Common myeloid progenitor, CD34-positive (primary cell): Measurements from ENCODE around the gene CPNE6.

Experiments
- CTCF ChIA-PET: fragments of 350-600 bp; sonication (Branson Sonifier 250); formaldehyde crosslinking; loops from one replicate; lab custom pipeline; 2021; ENCODE audit warnings: antibody characterized with exemption; lab: Charles Lee
- POLR2A ChIA-PET: fragments of 350-600 bp; sonication (Branson Sonifier 250); formaldehyde crosslinking; loops from one replicate; lab custom pipeline; 2021; ENCODE audit warnings: antibody characterized with exemption; lab: Charles Lee
- DNase-seq, 3 donors: peaks; one replicate each; pipeline versions ENCODE4 v3.0.0 to v3.0.0-alpha.2; 2013
- H3K27ac ChIP-seq, 2 experiments: 1 replicate in 1 of 2; 2 replicates in 1 of 2; pipeline ENCODE4 v1.7.0; 2013; ENCODE audit warnings: inconsistent platforms in 2 of 2, low read length in 2 of 2, mild to moderate bottlenecking in 2 of 2, low read depth in 1 of 2, moderate library complexity in 1 of 2; ENCODE audit not compliant: severe bottlenecking in 2 of 2, insufficient read depth in 1 of 2, poor library complexity in 1 of 2
- H3K27me3 ChIP-seq, 5 experiments: replicated peaks in 2 of 5; 1 replicate in 3 of 5; 2 replicates in 2 of 5; pipeline versions ENCODE4 v1.6.1 to v1.7.0; 2013; ENCODE audit warnings: low read length in 4 of 5, mild to moderate bottlenecking in 2 of 5, moderate library complexity in 2 of 5, inconsistent platforms in 1 of 5; ENCODE audit not compliant: insufficient read depth in 5 of 5, control insufficient read depth in 4 of 5
- H3K36me3 ChIP-seq, 4 experiments: 1 replicate in 2 of 4; 2 replicates in 2 of 4; pipeline versions ENCODE4 v1.6.1 to v1.7.0; 2013; ENCODE audit warnings: low read length in 3 of 4, control low read depth in 1 of 4, mild to moderate bottlenecking in 1 of 4; ENCODE audit not compliant: control insufficient read depth in 4 of 4, insufficient read depth in 4 of 4
- H3K4me1 ChIP-seq, 4 experiments: 1 replicate in 3 of 4; 2 replicates in 1 of 4; pipeline versions ENCODE4 v1.6.1 to v1.7.1; 2013; ENCODE audit warnings: low read length in 3 of 4, mild to moderate bottlenecking in 3 of 4, control low read depth in 1 of 4, inconsistent platforms in 1 of 4, moderate library complexity in 1 of 4; ENCODE audit not compliant: control insufficient read depth in 4 of 4, insufficient read depth in 4 of 4; ENCODE audit errors: control extremely low read depth in 1 of 4
- H3K4me3 ChIP-seq, 7 experiments: 1 replicate in 4 of 7; 2 replicates in 3 of 7; pipeline versions ENCODE4 v1.5.1 to v1.7.0; 2013; ENCODE audit warnings: mild to moderate bottlenecking in 7 of 7, low read length in 6 of 7, moderate library complexity in 6 of 7, inconsistent platforms in 2 of 7, low read depth in 2 of 7, control low read depth in 1 of 7; ENCODE audit not compliant: insufficient read depth in 4 of 7, control insufficient read depth in 1 of 7; ENCODE audit errors: extremely low read depth in 1 of 7
- H3K9me3 ChIP-seq, 5 experiments: 1 replicate in 4 of 5; 2 replicates in 1 of 5; pipeline versions ENCODE4 v1.6.1 to v1.7.1; 2013; ENCODE audit warnings: low read length in 4 of 5, mild to moderate bottlenecking in 2 of 5, inconsistent platforms in 1 of 5, low read depth in 1 of 5, moderate library complexity in 1 of 5; ENCODE audit not compliant: control insufficient read depth in 4 of 5, insufficient read depth in 2 of 5; ENCODE audit errors: control extremely low read depth in 1 of 5
- WGBS: methylation state at CpG from one replicate; pipeline ENCODE4 v1.1.5; 2013; ENCODE audit not compliant: insufficient coverage; 5-methylcytosine and 5-hydroxymethylcytosine counted together

Gene CPNE6

GRCh38 chr14:24079491-24080141 lies 8.3 kb downstream of the CPNE6 start:
- CTCF ChIA-PET = interaction anchor here (0.6 to 5.8 kb wide), 10 partner anchors 9 to 65 kb away, joined by 3 to 64 read pairs (median 8); partner anchors contain the start of genes CARMIL3 and PCK2
- H3K27ac ChIP-seq = no peak overlapping the region
- peaks cover 7 to 27% (median 26%) of the 10 kb centered on the region in 4 experiments for H3K4me1 ChIP-seq
- DNase-seq = peak; percentile 55 to 92 (median 88)
- H3K36me3 ChIP-seq = no peaks in the 10 kb centered on the region
- H3K4me3 ChIP-seq = no peak overlapping the region
- peaks cover 0 to 12% (median 7%) of the 10 kb centered on the region in 5 experiments for H3K27me3 ChIP-seq
- no peaks in the 10 kb centered on the region for H3K9me3 ChIP-seq
- POLR2A ChIA-PET = interaction anchor here (0.9 to 1.9 kb wide), 2 partner anchors 9 to 23 kb away, joined by 3 to 7 read pairs; partner anchors contain the start of gene CPNE6
- WGBS = 87% methylated on average over 8 of the region's 9 CpGs

- H3K4me1 ChIP-seq = peaks cover 7 to 27% (median 26%) of the 10 kb centered on the region in 4 experiments
- CTCF ChIA-PET = interaction anchor here (0.8 to 5.8 kb wide), 10 partner anchors 8 to 66 kb away, joined by 3 to 64 read pairs (median 8); partner anchors contain the start of genes CARMIL3 and PCK2
- no peak for DNase-seq
These were observed 8.8 kb downstream of the CPNE6 start for GRCh38 chr14:24080142-24080530.

GRCh38 chr14:24080888-24081738 lies 9.8 kb downstream of the CPNE6 start:
- peak overlapping the region; percentile 60 to 81 (median 67) for H3K4me3 ChIP-seq
- no peak overlapping the region for H3K27ac ChIP-seq
- peak; percentile 43 to 84 (median 80) for DNase-seq
- H3K4me1 ChIP-seq = peaks cover 7 to 27% (median 26%) of the 10 kb centered on the region in 4 experiments
- peaks cover 0 to 12% (median 7%) of the 10 kb centered on the region in 5 experiments for H3K27me3 ChIP-seq
- no peaks in the 10 kb centered on the region for H3K36me3 ChIP-seq
- under 1% methylated on average over 60 of the region's 74 CpGs for WGBS
- CTCF ChIA-PET = interaction anchor here (0.9 to 5.8 kb wide), 13 partner anchors 12 to 31 kb away, joined by 3 to 64 read pairs (median 5); partner anchors contain the start of genes CARMIL3 and PCK2
- H3K9me3 ChIP-seq = no peaks in the 10 kb centered on the region
- POLR2A ChIA-PET = interaction anchor here (0.6 to 1.9 kb wide), 5 partner anchors 8 to 33 kb away, joined by 3 to 7 read pairs (median 3); partner anchors contain the start of genes DCAF11 and NRL

More at GRCh38 chr14:24080142-24080530, 8.8 kb downstream of the CPNE6 start:
- no peak overlapping the region for H3K27ac ChIP-seq
- H3K27me3 ChIP-seq = peaks cover 0 to 12% (median 7%) of the 10 kb centered on the region in 5 experiments
- WGBS = 79% methylated on average over 6 of the region's 6 CpGs
- POLR2A ChIA-PET = interaction anchor here (0.7 to 1.9 kb wide), 3 partner anchors 9 to 34 kb away, joined by 3 to 7 read pairs (median 3); partner anchors contain the start of genes DCAF11 and NRL
- peak overlapping the region in 1 of 7 experiments; percentile 80 for H3K4me3 ChIP-seq
- H3K36me3 ChIP-seq = no peaks in the 10 kb centered on the region
- H3K9me3 ChIP-seq = no peaks in the 10 kb centered on the region

GRCh38 chr14:24081739-24082211 lies 10.4 kb downstream of the CPNE6 start:
- ChIA-PET CTCF (interaction anchor here (0.9 to 5.8 kb wide), 9 partner anchors 7 to 32 kb away, joined by 3 to 64 read pairs (median 4); partner anchors contain the start of gene PCK2), POLR2A (interaction anchor here (1.3 kb wide), 1 partner anchor 24 kb away, joined by 3 read pairs; no protein-coding TSS in a partner anchor)
- no peak for DNase-seq
- Histone ChIP-seq H3K4me3 (peak overlapping the region; percentile 60 to 81 (median 67)), H3K27ac (no peak overlapping the region), H3K9me3 (no peaks in the 10 kb centered on the region), H3K4me1 (peaks cover 7 to 27% (median 26%) of the 10 kb centered on the region in 4 experiments), H3K36me3 (no peaks in the 10 kb centered on the region), H3K27me3 (peaks cover 0 to 12% (median 7%) of the 10 kb centered on the region in 5 experiments)
- WGBS = 27% methylated on average over 11 of the region's 26 CpGs

- no peaks in the 10 kb centered on the region for H3K36me3 ChIP-seq
- ChIA-PET POLR2A (no interaction called here), CTCF (interaction anchor here (0.9 to 5.8 kb wide), 10 partner anchors 8 to 49 kb away, joined by 3 to 64 read pairs (median 4); partner anchors contain the start of gene PCK2)
- no peak overlapping the region for H3K4me3 ChIP-seq
- no peak overlapping the region for H3K27ac ChIP-seq
- H3K9me3 ChIP-seq = no peaks in the 10 kb centered on the region
- H3K27me3 ChIP-seq = peaks cover 0 to 12% (median 7%) of the 10 kb centered on the region in 5 experiments
- DNase-seq = no peak
- 100% methylated on average over 3 of the region's 5 CpGs for WGBS
- H3K4me1 ChIP-seq = peaks cover 7 to 27% (median 26%) of the 10 kb centered on the region in 4 experiments
These were observed 11.2 kb downstream of the CPNE6 start for GRCh38 chr14:24082411-24083080.

GRCh38 chr14:24083462-24083861 lies 12.1 kb downstream of the CPNE6 start:
- 100% methylated on average over 3 of the region's 3 CpGs for WGBS

More at GRCh38 chr14:24083462-24083861, 12.1 kb downstream of the CPNE6 start:
- no peaks in the 10 kb centered on the region for H3K36me3 ChIP-seq
- peaks cover 0 to 12% (median 7%) of the 10 kb centered on the region in 5 experiments for H3K27me3 ChIP-seq
- CTCF ChIA-PET = interaction anchor here (1.6 to 5.8 kb wide), 5 partner anchors 9 to 50 kb away, joined by 3 to 64 read pairs (median 11); partner anchors contain the start of gene PCK2
- H3K27ac ChIP-seq = no peak overlapping the region
- POLR2A ChIA-PET = no interaction called here
- DNase-seq = no peak
- no peak overlapping the region for H3K4me3 ChIP-seq
- H3K4me1 ChIP-seq = peaks cover 7 to 27% (median 26%) of the 10 kb centered on the region in 4 experiments
- no peaks in the 10 kb centered on the region for H3K9me3 ChIP-seq
